ENCODE results near the gene ADGRE1.
A peak's percentile ranks its signal among the peaks of the same experiment; 100 is the strongest.

The ADGRE1 gene

GRCh38 chr19:6842871-6843607 is 44.3 kb upstream of the ADGRE1 start (continued):
- peak; percentile 85 for TF ChIP-seq ZNF513 (tag by site-specific recombination; IDR thresholded peaks at IDR 0.05)

- CTCF ChIA-PET: no interaction called here
- no peaks in the 10 kb centered on the region for H3K36me3 ChIP-seq (ENCODE audit: control insufficient read depth in 2 of 2, insufficient read depth in 1 of 2, low read length in 2 of 2)
- no peak for TF ChIP-seq ZSCAN30 (tag by site-specific recombination; IDR thresholded peaks at IDR 0.05)
- no peak for TF ChIP-seq WT1 (tag by site-specific recombination; IDR thresholded peaks at IDR 0.05)
- no peak for TF ChIP-seq ZNF223 (tag by site-specific recombination; IDR thresholded peaks at IDR 0.05)
- no peak for TF ChIP-seq EGR2 (tag by site-specific recombination; IDR thresholded peaks at IDR 0.05; ENCODE audit: low read depth)
- TF ChIP-seq ZNF302 (tag by site-specific recombination; IDR thresholded peaks at IDR 0.05; ENCODE audit: low read depth): no peak
- TF ChIP-seq, protein P1, sequence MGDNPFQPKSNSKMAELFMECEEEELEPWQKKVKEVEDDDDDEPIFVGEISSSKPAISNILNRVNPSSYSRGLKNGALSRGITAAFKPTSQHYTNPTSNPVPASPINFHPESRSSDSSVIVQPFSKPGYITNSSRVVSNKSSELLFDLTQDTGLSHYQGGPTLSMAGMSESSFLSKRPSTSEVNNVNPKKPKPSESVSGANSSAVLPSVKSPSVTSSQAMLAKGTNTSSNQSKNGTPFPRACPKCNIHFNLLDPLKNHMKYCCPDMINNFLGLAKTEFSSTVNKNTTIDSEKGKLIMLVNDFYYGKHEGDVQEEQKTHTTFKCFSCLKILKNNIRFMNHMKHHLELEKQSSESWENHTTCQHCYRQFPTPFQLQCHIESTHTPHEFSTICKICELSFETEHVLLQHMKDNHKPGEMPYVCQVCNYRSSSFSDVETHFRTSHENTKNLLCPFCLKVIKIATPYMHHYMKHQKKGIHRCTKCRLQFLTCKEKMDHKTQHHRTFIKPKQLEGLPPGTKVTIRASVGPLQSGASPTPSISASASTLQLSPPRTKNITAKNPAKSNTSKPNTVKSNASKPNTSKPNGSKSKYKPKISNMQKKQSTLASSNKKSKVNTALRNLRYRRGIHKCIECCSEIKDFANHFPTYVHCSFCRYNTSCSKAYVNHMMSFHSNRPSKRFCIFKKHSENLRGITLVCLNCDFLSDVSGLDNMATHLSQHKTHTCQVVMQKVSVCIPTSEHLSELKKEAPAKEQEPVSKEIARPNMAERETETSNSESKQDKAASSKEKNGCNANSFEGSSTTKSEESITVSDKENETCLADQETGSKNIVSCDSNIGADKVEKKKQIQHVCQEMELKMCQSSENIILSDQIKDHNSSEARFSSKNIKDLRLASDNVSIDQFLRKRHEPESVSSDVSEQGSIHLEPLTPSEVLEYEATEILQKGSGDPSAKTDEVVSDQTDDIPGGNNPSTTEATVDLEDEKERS (tag by site-specific recombination; IDR thresholded peaks at IDR 0.05): no peak
- TF ChIP-seq ZEB2 (tag by site-specific recombination; IDR thresholded peaks at IDR 0.05): no peak
- no peak for TF ChIP-seq ZFP41 (tag by site-specific recombination; IDR thresholded peaks at IDR 0.05; ENCODE audit: borderline replicate concordance)
- TF ChIP-seq ZNF660 (tag by site-specific recombination; IDR thresholded peaks at IDR 0.05): no peak
- TF ChIP-seq YY1 (tag by site-specific recombination; IDR thresholded peaks at IDR 0.05): no peak
- no peak for TF ChIP-seq ZNF37A (tag by site-specific recombination; IDR thresholded peaks at IDR 0.05)
- no peak for TF ChIP-seq TSHZ1 (tag by site-specific recombination; IDR thresholded peaks at IDR 0.05; ENCODE audit: borderline replicate concordance)
- TF ChIP-seq ZNF514 (tag by site-specific recombination; IDR thresholded peaks at IDR 0.05): no peak
- no peak for TF ChIP-seq ZNF19 (tag by site-specific recombination; IDR thresholded peaks at IDR 0.05; ENCODE audit: low read depth)
- TF ChIP-seq ZBTB17 (tag by site-specific recombination; IDR thresholded peaks at IDR 0.05): no peak
- no peak for TF ChIP-seq ZFP37 (tag by site-specific recombination; IDR thresholded peaks at IDR 0.05)
- H3K4me1 ChIP-seq (ENCODE audit: control insufficient read depth, insufficient read depth, low read length): no peaks in the 10 kb centered on the region
- H3K9me3 ChIP-seq (ENCODE audit: control insufficient read depth, insufficient read depth, low read depth, low read length): no peaks in the 10 kb centered on the region
- no peak overlapping the region for H3K27ac ChIP-seq (ENCODE audit: extremely low read depth, low read depth, low read length)
- H3K4me3 ChIP-seq (ENCODE audit: low read depth, low read length): no peak overlapping the region
- POLR2A ChIA-PET: no interaction called here
These were observed 39.6 kb upstream of the ADGRE1 start for GRCh38 chr19:6847828-6848200.
